Activated T-helper 1 cell treated with Interleukin-2 at 50 U/mL for 16 hours (primary cell): ENCODE measurements around the gene MAGI2.
"Not testable (repeated sequence)": the region's sequence is repeated elsewhere in the genome, so short reads cannot be mapped to it uniquely, and the experiment has no call there.

Source experiments
- DNase-seq: peaks from one replicate; pipeline ENCODE4 v3.0.0-alpha.2; 2020; ENCODE audit warnings: low read depth

The MAGI2 gene

DNA sequence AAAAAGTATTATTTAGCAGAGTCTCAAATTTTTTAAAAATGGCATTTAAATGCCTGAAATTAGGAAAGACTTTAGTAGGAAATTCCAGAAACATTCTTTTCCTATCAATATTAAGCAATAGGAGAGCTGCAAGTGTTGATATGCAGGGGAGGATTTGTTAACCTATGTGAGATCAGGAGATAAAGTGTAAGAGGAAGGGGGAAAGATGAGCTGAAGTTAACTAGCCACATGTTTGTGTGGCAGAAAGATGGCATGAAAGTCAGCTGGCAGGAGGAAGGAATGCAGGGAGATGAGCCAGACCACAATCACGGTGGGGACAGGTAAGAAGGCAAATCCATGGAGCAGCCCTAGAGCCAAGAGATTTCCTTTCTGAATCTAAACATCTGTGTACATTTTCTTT is 303.6 kb downstream of the MAGI2 start:
- DNase-seq: no peak

DNA sequence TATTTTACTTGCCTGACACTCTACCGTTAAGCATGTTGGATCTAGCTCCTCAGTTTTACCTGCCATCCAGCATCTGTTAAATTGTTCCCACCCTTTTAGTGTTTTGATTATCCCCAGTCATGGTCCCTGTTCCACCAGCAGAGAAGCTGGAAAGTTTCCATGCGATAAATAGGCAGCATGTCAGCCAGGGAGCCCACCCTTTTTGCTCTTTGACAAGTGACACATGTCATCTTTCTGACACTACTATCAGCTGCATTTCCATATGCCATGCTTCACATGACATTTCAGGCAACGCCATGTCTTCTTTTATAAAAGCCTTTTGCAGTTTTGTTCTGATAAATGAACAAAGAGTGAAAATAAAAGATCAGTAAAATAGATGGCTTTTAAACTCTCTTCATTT is 310.8 kb downstream of the MAGI2 start:
- no peak for DNase-seq

DNA sequence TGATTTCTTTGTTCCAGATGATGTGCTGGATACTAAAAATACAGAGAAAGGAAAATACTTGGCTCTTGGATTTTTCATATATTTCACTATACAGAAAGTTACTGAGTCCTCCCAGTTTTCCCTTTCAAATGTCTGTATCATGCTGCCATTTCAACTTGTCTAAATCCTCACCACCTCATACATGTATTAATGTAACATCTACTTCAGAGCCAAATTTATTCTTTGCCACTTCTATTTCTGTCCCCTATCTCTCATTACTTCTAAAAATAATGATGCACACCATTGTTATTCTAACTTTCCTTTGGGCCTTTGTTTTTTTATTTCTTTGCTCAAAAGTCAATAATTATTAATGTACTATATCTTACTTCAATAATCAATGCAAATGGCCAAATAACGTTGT is 312.2 kb downstream of the MAGI2 start:
- DNase-seq: no peak

DNA sequence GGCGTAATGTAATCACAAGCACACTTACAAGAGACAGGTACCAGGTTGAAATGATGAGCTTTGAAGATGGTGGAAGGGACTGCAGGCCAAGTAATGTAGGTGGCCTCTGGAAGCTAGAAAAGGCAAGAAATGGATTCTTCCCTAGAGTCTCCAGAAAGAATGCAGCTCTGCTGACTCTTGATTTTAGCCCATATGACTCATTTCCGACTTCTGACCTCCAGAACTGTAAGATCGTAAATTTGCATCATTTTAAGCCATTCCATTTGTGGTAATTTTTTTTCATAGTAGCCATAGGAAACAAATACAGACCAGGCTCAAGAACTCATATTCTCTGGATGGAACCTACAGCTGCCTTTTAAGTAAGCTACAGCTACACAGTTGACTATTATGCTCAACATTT is 315.5 kb downstream of the MAGI2 start:
- DNase-seq: no peak

DNA sequence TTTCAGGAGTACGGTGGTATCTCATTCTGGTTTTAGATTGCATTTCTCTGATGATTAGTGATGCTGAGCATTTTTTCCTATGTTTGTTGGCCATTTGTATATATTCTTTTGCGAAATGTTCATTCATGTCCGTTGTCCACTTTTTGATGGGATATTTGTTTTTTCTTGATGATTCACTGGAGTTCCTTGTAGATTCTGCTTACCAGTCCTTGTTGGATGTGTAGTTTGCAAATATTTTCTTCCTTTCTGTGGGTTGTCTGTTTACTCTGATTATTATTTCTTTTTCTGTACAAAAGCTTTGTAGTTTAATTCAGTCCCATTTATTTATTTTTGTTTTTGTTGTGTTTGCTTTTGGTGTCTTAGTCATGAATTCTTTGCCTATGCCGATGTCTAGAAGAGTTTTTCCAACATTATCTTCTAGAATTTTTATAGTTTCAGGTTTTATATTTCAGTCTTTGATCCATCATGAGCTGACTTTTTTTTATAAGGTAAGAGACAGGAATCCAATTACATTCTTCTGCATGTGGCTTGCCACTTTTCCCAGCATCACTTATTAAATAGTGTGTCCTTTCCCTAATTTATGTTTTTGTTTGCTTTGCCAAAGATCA is 320.5 kb downstream of the MAGI2 start:
- no peak for DNase-seq

DNA sequence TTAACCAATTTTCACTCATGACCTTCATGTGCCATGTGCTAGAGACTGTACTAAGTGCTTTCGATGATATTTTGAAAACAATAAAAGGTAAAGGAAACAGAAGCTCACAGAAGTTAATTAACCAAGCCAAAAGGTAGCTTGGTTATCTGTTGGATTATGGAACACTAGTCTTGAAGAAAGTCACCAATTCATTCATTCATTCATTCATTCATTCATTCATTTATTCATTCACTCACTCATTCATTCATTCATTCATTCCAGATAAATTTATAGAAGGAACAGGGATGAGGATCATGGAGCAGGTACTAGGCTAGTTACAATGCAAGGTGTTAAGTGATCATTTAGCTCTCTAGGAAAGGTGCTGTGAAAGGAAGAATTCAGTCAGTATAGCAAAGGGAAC is 322.8 kb downstream of the MAGI2 start:
- DNase-seq: no peak

DNA sequence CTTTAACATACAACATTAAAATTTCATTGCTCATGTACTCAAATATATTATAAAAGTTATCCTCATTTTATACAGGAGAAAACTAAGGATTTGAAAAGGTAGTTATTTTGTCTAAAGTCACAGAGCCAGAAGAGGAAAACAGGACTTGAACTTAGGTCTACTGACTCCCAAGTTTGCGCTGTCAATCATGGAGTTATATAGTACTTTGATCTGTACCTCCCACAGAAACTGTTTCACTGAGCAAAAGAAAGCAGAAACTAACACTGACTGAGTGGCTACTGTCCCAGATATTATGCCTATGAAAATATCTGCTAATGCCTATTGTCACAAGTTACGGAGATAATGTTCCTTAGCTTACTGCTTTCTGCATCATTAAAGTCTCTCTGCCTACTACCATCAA is 329.1 kb downstream of the MAGI2 start:
- DNase-seq: no peak

DNA sequence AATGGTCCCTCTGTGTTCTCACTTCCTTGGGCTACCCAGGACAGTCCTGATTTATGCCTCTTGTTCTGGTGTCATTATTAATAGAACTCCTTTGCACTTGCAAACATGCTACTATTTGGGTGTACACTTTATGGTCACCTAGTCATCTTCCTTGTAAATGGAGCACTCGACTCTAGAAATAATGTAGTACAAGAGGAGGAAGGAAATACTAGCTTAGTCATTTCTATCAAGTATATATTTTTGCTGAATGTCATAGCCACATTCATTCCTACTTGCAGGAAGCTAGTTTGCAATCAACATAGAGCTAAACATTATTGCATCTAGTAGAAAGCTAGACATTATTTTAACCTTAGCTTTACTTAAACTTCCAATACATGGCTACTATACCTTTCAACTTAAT is 335.3 kb downstream of the MAGI2 start:
- no peak for DNase-seq

DNA sequence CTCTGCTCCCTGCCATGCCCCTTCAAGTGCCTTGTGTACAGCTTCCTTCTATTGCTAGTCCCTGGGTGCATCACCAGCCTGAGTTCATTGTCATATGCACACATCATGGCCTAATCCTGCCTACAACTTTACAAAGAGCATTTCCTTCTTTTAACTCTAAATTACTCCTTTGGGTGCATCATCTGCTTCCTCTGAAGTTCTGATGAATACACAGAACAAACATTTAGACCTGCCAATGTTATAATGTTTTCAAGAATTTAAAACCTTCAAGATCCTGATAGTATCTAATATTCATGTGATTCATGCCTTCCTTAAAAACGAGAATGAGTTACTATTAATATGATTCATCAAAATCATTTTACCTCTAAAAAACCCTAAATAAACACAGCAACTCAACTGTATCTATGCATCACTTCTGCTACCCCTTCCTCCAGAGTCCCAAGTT is 357.1 kb downstream of the MAGI2 start:
- no peak for DNase-seq

DNA sequence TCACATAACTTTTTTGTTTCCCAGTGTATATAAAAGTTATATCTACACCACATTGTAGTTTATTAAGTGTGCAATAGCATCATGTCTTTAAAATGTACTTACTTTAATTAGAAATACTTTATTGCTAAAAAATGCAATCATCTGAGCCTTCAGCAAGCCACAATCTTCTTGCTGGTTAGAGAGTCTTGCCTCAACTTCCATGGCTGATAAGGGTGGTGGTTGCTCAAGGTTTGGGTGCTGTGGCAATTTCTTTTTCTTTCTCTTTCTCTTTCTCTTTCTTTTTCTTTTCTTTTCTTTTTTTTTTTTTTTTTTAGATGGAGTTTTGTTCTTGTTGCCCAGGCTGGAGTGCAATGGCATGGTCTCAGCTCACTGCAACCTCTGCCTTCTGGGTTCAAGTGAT is 360.0 kb downstream of the MAGI2 start:
- DNase-seq: no peak

DNA sequence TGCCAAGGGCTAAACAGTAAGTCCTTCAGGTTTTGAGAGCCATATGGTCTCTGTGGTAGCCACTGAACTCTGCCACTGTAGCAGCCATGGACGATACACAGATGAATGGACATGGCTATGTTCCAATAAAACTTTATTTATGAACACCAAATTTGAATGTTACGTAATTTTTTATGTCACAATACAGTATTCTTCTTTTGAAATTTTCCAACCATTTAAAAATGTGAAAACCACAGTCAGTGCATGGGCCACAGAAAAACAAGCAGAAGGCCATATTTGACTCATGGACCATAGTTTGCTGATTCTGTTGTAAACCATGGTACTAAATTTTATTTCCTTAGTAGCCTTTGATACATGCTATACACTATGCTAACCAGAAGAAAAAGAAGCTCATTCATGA is 361.8 kb downstream of the MAGI2 start:
- no peak for DNase-seq

DNA sequence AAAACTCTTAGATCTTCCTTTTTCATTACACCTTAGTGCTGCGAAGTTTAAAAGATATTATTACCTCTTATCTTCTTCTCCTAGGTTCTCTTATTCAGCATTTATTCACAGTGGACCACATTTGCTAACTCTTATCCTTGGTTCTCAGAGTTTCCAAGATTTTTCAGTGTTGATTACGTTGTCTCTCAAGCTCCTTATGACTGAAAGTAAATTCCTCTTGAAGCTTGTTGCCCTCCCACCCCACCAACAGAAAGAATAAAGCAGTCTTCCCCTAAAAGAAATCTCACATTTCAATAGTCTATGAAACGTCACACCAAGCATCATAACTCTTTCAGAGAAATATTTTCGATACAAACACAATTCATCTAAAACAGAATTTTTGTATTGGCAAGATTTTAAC is 362.5 kb downstream of the MAGI2 start:
- no peak for DNase-seq

DNA sequence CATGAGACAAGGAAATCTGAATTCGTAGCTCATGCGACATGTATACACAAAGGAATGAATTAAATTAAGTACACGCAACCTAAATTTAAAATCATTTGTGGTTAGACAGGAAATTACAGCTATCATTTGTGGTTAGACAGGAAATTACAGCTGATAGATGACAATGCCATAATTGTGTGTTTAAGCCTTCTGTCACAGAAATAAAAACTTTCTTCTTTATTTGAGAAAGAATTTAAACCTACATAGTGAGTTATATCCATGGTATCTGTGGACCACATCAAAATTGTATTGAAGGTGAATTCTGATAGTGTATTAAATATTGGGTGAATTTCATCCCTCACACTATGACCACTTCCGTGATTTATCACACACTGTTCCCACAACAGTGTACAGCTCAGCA is 362.9 kb downstream of the MAGI2 start:
- DNase-seq: no peak

DNA sequence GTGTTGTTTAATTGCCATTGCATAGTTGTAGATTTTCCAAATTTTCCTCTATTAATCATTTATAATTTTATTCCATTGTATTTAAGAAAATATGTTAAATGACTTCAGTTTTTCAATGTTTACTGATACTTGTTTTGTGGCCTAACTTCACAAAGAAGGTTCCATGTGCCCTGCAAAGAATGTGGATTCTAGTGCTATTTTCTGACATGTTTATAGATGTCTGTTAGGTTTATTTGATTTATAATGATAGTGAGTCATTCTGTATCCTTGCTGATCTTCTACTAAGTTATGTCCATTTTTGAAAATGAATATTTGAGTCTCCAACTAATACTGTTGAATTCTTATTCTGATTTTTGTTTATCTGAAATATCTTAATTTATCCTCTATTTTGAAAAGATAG is 369.0 kb downstream of the MAGI2 start:
- no peak for DNase-seq

DNA sequence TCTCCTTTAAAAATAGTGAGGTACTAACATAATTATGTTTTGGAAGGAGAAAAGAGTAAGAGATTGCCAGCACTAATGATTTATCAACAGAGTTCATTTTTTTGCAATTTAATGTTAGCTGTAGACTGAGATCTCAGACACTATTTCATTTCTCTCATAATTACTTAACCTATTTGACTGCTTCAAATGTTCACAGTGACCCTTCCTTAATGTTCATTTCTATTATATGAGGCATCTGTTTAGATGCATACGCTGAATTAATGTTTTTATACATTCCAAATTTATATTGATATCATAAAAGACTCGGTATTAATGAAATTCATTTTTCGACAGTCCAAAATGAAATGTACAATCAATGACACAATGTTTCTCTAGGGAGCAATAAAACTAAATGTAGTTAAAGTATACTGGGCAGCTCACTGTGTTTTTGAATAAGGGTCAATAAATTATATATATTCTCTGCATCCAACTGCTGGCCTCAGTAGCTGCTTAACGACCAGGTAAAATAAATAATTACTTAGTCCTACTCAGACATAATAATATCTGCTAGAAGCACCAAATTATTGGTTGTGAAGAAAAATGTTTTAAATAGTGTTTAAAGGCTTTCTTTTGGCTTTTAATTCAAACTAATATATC is 373.4 kb downstream of the MAGI2 start:
- no peak for DNase-seq

DNA sequence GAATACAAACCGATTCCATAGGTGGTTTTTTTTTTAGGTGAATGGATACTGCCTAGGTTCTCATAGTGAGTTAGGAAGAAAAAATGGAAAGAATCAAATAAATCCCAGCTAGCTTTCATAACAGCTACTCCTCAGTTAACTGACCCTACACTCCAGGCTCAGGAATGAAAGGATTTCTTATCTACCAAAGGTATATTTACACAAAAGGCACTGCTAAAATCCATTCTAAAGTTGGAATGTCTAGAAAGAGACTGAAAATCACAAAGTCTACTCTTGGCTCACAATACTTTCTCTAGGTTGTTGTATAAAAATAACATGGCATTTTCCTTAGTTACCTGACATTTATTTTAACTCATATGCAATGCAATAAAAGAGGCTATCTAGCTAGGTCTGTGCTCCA is 375.2 kb downstream of the MAGI2 start:
- DNase-seq: no peak

DNA sequence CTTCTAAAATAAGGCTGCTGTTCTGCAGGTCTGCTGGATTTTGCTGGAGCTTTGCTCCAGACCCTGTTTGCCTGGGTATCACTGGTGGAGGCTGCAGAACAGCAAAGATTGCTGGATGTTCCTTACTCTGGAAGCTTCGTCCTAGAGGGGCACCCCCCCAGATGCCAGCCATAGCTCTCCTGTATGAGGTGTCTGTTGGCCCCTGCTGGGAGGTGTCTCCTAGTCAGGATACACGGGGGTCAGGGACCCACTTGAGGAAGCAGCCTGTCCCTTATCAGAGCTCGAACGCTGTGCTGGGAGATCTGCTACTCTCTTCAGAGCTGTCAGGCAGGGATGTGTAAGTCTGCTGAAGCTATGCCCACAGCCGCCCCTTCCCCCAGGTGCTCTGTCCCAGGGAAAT is 382.3 kb downstream of the MAGI2 start:
- DNase-seq: not testable (repeated sequence)

DNA sequence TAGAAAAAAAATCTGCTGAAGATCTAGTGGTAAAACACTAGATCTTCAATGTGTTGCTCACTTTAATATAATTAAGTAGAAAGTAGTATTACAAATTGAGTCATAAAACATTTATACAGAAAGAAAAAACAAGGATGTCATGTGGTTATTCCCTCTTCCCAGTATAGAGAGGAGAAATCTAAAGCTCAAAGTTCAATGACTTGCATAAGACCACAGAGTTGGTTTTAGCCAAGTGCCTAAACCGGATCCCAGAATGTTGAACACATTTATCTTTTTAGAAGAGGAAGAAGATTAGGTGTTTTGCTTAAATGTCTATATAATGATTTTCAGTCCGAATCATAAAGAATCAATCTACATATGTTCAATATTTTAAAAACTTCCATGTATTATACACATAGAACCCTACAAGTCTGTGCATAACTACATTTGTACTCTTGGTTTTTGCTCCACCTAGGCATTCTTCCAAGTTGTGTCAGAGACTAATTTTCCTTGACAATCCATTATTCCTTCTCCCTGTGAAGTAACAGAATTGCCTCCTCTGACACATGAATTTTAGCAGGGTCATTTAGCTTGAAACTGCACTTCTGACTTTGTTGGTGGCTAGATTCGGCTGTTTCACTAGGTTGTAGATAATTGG is 389.2 kb downstream of the MAGI2 start:
- DNase-seq: no peak

DNA sequence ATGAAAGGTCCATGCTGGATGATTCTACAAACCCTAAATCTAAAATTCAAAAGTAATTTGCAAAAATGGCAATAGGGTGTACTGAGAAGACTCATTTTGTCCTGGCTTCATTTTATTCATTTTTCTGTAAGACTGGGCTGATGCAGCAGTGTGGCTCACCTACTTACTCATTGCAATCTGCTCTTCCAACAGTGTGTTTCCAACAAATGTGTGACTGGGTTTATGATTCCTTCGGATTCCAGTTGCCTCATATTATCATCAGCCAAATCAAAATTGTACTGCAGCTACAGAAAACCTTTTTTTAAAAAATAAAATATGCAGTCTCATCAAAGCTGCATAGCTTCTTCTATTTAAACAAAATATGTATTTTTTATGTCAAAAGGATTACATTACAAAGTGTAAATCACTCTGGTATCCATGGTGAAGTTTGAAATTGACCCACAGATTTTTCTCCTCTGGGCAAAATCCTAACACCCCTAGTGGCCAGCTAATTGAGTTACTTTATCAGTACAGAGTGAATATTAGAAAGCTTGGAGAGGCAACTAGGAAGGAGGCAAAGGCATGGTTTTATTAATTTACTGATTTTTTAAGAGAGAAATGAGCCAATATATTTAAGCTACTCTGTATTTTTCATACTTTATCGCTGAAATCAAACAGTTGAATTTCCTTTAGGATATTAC is 390.3 kb downstream of the MAGI2 start:
- DNase-seq: no peak

DNA sequence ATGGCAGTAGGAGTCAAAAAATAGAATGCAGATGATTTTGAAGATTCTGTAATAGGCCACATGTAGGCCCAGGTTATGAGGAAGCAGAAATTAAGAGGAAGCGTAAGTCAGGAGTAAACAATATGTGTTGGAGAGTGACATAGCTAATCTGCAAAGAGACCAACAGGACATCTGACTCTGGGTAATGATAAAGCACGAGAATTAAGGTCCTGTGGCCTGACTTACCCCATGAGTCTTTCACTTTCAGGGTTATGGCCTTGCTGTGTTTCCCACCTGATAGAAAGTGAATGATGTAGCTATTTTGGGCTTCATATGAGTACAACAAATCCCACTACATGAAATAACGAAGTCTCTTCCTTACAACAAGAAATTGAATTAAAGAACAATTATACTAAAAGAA is 393.0 kb downstream of the MAGI2 start:
- DNase-seq: no peak

DNA sequence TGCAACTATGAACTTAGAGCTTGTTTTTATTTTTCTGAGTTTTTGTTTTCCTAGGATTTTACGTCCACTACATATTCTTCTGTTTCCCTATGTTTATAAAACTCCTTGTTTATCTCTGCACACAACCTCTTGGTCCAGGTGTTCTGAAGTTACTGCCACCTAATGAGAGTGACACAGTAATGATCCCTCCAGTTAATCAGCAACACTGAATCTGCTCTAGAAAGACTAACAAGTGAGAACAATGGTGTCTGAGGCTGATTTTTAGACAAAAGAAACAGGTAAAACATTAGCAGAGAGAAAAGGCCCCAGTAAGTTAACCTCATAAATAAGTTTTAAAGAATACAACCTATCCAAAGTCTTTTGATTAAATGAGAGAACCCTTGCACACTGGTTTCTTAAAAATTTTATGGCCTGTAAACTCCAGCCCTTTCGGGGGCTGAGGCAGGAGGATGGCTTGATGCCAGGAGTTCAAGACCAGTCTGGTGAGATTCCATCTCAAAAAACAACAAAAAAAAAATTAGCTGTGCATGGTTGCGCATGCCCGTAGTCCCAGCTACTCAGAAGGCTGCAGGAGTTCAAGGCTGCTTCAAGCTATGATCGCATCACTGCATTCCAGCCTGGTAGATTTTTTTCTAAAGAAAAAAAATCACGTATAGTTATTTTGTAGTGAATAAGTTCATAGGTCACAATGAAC is 397.6 kb downstream of the MAGI2 start:
- no peak for DNase-seq

DNA sequence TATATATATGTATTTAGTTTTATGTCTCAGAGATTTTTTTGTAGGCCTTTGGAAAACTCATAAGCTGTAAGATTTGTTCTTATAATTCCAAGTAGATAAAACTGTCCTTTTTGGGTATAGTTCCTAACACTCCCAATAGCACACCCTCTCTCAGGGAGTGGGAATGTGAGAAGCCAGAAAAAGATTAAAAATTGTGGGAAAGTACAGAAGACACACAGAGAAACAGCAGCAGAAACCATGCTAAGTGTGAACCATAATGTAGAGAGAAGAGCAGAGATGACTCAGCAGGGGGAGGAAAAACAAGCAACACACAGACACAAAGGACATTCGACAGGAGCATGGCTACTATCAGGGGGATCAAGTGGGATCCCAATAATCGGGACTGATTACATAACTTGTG is 401.6 kb downstream of the MAGI2 start:
- no peak for DNase-seq

DNA sequence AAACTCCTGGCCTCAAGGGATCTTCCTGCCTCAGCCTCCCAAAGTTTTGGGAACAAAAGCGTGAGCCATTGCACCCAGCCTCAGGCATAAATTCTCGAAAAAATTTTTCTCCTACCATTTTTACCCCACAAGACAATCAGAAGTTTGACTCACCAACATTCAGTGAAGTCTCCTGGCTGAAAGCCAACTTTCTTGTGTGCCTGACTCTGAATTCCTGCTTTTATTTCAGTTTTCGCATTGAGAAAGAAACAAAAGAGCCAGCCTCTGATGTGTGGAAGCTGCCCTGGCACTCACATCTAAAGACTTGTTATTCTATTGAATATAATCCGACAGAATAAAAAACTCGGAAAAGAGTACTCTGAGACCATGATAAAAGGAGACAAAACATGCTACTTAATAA is 402.9 kb downstream of the MAGI2 start:
- no peak for DNase-seq
